NCI-H82 treated with DMSO at 0.1 percent for 48 hours (cell line): ENCODE results near the gene MCCC2.
A peak's percentile ranks its signal among the peaks of the same experiment; 100 is the strongest.
"Not testable (repeated sequence)": the region's sequence is repeated elsewhere in the genome, so short reads cannot be mapped to it uniquely, and the experiment has no call there.

Experiments used
- DNase-seq: peaks from one replicate; lab custom pipeline; 2025; ENCODE audit not compliant: unreplicated experiment; lab: John Stamatoyannopoulos, UW

MCCC2 gene

GRCh38 chr5:71586941-71587765 lies at the start of gene MCCC2:
Gene MCCC2 (plus strand): TSS chr5:71587340. CDS start chr5:71587426, 86 bp downstream.
- DNase-seq = peak; percentile 72

GRCh38 chr5:71537687-71538086 lies 49.5 kb upstream of the MCCC2 start:
- DNase-seq = no peak

DNA sequence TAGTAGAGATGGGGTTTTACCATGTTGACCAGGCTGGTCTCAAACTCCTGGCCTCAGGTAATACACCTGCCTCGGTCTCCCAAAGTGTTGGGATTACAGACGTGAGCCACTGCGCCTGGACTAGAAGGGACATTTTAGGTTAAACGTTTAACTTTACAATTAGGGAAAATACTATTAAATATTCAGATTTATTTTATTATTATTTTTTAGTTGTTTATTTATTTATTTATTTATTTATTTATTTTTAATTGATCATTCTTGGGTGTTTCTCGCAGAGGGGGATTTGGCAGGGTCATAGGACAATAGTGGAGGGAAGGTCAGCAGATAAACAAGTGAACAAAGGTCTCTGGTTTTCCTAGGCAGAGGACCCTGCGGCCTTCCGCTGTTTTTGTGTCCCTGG lies 36.3 kb upstream of the MCCC2 start:
- DNase-seq = not testable (repeated sequence)

- DNase-seq = not testable (repeated sequence)
These were observed 35.6 kb upstream of the MCCC2 start for GRCh38 chr5:71551582-71551981.

- not testable (repeated sequence) for DNase-seq
These were observed 35.0 kb upstream of the MCCC2 start for GRCh38 chr5:71552026-71552749.

DNA sequence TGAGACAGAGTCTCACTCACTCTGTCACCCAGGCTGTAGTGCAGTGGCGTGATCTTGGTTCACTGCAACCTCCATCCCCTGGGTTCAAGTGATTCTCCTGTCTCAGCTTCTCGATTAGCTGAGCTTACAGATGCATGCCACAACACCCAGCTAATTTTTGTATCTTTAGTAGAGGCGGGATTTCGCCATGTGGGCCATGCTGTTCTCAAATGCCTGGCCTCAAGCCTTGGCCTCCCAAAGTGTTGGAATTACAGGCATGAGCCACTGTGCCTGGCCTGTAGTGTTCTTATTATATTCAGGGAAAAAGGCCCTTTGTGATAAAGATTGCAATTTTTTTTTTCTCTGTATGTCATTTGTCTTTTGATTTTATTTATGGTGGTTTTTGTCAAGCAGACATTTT lies 24.0 kb upstream of the MCCC2 start:
- no peak for DNase-seq

GRCh38 chr5:71564895-71565294 lies 22.2 kb upstream of the MCCC2 start:
- no peak for DNase-seq

DNA sequence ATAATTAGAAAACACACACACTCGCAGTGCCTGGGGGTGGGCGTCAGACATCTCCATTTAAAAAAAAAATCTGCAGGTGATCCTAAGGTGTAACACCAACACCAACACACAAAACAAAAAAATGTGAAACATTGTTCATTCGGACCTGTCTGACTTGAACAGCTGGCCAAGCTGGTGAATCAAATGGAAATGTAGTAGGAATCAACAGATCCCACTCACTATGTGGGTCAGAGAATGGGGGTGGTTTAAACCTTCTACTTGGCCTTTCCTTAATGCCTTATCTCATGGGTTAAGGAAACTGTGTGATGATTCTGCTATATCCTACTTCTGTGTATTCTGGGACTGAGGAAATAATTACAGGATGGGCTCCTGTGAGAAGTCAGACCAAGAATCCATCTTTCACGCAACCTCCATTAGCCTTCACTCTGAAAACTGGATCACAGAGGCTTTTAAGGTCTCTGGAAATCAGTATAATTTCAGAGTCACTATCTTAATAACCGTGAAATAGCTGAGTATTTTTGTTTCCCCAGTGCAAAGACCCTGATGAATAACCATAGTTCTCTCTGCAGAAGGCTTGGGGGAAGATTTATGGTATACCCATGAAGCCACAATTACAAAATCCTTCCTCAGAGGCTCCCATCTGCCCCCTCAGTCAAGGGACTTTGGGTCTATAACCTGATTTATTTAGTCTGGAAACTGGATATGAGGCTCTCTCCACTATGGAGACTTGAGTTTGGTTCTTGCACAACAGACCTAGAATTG lies 17.2 kb upstream of the MCCC2 start:
- DNase-seq = no peak

GRCh38 chr5:71571811-71572210 lies 15.3 kb upstream of the MCCC2 start:
- not testable (repeated sequence) for DNase-seq

- DNase-seq = no peak
These were observed 13.5 kb upstream of the MCCC2 start for GRCh38 chr5:71573591-71573990.

- not testable (repeated sequence) for DNase-seq
These were observed 11.6 kb upstream of the MCCC2 start for GRCh38 chr5:71575588-71575987.

- DNase-seq = no peak
These were observed 10.9 kb upstream of the MCCC2 start for GRCh38 chr5:71576241-71576640.

- DNase-seq = not testable (repeated sequence)
These were observed 9.3 kb upstream of the MCCC2 start for GRCh38 chr5:71577839-71578238.

DNA sequence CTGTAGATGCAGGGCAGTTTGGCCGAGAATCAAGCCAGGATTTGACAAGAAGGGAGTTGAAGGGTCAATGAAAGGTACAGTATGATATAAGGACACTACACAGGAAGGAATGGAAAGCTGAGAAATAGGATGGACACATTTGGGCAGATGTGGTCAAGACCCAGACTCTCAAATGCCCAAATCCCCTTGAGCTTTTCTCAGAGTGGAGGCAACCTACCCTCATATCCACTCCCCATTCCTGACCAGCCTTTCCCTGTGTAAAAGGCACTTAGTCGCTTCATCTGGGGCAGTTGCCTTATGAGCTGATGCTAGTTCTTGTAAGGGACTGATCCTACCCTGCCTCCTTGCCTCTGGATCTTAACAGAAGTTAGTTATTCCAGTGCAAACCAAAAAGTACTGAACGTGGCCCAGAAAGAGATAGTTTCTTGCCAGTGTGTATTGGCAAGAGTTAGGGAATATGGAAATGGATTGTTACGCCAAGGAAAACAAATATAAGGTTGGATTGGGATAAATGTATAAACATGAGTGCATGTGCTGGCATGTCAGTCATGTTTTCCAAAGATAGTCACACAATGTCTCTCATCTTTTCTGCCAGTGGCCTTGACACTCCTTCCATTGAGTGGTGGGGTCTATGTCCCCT lies 4.1 kb upstream of the MCCC2 start:
- DNase-seq = no peak

DNA sequence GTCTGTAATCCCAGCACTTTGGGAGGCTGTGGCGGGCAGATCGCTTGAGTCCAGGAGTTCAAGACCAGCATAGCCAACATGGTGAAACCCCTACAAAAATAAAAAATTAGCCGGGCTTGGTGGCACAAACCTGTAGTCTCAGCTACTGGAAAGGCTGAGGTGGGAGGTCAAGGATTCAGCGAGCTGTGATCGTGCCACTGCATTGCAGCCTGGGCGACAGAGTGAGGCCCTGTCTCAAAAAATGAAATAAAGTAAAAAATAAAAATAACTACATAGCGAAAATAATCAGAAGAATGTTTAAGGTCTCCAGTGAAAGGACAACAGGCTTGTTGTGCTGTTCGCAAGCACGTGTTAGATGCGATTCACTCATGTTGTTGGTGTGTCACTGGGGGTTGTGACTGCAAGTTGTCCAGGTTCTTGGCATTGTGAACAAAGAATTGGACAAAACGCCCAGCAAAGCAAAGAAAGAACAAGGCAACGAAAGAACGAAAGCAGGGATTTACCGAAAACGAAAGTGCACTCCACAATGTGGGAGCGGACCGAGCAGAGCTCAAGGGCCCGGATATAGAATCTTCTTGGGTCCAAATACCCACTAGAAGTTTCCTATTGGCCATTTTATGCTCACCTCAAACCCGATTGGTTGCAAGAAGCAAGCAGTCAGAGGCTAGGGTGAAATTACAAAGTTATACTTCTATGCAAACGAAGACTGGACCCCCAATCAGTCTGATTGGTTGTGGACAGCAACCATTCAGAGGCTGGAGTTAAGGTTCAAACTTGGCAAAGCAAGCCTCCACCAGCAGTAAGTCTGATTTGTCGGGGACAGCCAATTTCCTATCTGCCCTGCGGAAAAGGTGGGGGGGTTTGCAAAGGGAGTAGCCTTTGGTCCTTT lies 844 bp upstream of the MCCC2 start:
- no peak for DNase-seq

DNA sequence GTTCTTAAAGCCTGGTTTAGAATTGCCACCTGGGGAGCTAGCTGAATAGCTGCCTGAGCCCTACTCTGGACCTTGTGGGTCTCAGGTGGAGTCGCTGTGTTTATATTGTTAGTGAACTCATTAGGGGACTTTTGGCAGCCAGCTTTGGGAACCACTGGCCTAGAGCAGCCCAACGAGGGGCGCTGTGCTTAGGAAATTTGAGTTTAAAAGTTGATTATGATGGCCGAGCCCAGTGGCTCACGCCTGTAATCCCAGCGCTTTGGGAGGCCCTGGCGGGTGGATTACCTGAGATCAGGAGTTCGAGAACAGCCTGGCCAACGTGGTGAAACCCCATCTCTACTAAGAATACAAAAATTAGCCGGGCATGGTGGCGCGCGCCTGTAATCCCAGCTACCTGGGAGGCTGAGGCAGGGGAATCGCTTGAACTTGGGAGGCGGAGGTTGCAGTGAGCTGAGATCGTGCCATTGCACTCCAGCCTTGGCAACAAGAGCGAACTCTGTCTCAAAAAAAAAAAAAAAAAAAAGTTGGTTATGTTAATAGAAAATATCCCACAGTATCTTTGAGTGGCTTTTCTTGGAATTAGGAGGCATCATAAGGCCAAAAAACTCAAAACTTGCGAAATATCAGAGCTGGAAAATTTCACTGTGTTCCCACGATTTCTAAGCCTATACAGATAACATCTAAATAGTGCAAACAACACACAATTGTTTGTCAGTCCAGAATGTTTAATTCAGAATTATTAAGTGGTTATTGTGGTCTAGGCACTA lies 809 bp downstream of the MCCC2 start:
- no peak for DNase-seq

DNA sequence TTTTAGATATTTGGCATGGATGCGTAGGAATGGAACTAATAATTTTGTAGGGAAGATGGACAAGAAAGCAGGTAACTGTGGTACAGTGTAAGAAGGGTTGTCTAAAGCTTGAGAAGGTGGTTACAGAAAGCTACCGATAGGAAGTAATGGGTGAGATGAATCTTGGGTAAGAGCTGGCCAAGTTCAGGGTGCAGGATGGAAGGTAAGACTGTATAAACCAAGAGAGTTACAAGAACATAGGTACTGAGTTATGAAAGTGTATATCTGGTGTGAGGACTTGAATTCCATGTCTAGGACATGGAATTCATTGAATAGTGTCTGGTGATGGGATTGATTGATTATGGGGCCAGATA lies 1.4 kb downstream of the MCCC2 start:
- DNase-seq = no peak

- DNase-seq = no peak
These were observed 2.8 kb downstream of the MCCC2 start for GRCh38 chr5:71589903-71590302.

GRCh38 chr5:71591100-71591499 lies 4.0 kb downstream of the MCCC2 start:
- no peak for DNase-seq
